ENCODE results near the gene WNT8A.
"Not testable (repeated sequence)": the region's sequence is repeated elsewhere in the genome, so short reads cannot be mapped to it uniquely, and the experiment has no call there.

WNT8A gene, protein sequence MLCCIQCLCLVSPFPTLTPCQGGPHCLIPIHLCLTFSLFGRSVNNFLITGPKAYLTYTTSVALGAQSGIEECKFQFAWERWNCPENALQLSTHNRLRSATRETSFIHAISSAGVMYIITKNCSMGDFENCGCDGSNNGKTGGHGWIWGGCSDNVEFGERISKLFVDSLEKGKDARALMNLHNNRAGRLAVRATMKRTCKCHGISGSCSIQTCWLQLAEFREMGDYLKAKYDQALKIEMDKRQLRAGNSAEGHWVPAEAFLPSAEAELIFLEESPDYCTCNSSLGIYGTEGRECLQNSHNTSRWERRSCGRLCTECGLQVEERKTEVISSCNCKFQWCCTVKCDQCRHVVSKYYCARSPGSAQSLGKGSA

DNA sequence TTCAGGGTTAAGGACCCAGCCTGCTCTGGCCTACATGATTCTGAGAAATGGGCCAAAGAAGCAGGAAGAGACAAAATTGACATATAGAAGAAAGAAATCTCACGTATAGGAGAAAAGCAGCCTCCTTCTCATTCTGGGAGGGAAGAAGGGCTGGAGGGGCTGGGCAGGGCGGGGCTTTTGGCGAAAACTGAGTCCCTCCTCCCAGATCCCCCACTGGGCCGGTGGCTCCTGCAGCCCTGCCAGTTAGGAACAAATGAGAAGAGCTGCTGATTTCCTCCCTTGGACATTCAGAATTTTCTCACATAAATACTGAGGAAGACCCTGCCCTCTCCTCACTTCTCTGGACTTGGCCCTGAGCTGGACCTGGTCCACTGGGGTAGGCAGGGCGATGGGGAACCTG, at the start of gene WNT8A:
WNT8A (plus strand) TSS at position 332 of the 400 bp plus-strand sequence. CDS start 95 bp downstream, outside the sequence.
- DNase-seq (ENCODE audit: low read depth in 2 of 3, low spot score in 2 of 3) = no peak

DNA sequence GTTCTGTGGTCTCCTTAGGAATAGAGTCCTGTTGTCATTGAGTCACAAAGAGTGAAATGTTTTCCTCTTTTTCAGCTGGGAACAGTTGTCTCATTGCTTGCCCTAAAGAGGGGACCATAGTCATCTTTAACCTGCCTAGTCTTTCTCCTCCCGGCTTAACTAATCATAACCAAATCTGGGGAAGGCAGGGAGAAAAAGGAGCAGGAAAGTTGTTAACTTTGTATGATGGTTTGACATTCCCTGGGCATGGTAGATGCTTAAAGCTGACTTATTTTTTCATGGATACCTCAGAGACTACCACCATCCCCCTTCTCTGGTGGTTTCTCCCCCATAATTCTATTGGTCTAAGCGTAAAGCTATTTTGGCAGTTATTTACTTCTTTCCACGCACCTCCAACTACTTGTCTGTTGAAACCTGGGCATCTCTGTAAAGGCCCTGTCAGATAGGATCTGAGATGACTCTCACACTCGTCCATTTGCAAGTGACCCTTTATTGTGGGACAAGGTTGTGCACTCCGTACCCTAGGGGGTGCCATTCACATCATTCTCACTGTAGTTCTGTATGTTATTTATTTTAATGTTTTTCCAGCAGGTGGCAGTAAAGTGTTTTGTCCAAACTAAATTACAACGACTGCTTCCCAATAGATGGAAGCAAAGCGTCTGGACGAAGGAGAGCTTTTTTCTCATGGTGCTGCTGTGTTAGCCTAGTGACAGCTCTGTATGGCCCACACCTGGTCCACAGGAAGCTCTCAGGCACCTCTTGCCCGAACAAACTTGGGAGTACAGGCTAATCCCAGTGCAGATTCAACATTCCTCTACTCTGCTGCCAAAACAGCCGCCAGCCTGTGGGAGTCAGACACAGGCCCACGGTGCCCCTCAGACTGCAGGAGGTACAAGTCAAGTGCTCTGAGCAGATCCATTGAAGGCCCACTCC, 48.0 kb upstream of the WNT8A start:
- DNase-seq (ENCODE audit: low read depth in 2 of 3, low spot score in 2 of 3) = peak in 1 of 3 experiments; percentile 30

DNA sequence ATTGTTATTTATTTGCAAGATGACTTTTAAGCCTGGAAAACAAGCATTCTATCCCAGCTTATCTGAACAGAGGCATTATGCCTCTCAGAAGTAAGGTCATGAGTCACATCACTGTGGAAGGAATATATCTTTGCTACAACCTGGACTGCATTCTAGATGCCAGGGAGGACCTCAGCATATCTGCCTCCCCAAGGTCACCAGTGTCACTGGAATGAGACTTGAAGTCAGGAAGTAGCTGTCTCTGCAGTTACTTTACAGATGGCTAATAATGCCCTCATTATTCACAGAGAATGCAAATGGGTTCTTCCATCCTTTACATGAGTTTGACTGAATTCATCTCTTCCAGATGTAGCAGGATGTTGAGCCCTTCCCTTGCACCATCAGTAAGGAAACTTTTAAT, 46.6 kb upstream of the WNT8A start:
- DNase-seq (ENCODE audit: low read depth in 2 of 3, low spot score in 2 of 3) = no peak

DNA sequence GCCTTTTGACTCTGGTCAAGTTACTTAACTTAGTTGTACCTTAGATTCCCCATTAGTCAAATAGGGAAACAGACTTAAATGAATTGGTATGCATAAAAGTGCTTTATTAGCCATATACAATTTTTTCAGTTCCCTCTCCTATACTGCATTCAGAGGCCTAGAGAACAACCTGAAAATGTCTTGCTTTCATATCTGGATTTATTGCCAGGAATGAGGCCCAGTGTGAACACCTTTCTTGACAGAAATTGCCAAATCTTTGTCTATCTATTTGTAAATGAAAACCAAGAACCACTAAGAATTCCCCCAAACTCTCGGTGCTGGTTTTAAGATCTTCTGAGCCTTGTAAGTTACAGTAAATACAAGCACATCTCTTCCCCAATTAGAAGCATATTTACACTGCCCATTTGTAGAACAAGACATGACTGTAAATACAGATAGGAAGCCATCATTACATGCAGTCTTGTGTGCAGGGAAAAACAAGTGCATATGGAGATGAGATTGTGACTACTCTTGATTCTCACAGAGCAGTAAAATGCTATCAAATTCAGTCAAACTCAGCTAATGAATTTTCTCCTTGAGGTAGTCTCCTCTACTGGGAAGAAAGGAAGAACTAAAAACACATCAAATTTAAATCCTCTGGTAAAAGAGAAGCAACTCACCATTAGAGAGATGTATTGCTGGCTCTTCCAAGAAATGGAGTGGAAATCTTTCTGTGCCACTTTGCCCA, 45.8 kb upstream of the WNT8A start:
- DNase-seq (ENCODE audit: low read depth in 2 of 3, low spot score in 2 of 3) = no peak

DNA sequence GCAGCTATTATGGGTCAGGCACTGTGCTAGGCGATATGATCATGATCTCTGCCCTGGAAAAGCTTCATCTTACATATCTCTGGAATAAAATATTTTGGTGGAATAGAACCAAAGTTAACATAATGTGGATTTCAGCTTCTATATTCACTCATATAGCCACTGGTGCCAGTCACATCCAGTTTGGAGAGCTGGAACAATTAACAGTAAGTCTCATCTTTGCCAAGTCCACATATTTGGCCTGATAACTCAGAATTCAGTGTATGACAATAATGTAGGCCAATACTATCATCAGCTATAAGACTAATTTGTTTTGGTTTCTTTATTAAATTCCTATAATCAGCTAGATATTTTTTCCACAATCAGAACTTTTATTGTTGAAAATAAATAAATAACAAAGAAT, 45.0 kb upstream of the WNT8A start:
- no peak for DNase-seq (ENCODE audit: low read depth in 2 of 3, low spot score in 2 of 3)

DNA sequence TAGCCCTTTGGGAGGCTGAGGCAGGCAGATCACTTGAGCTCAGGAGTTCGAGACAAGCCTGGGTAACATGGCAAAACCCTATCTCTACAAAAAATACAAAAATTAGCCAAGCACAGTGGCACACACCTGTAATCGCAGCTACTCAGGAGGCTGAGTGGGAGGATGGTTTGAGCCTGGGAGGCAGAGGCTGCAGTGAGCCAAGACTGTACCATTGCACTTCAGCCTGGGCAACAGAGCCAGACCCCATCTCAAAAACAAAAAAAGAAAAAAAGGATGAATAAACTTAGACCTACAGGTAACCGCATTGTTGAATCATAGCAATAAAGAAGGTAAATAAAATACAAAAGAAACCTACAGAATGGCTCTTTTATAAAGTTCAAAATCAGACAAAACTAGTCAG, 38.5 kb upstream of the WNT8A start:
- not testable (repeated sequence) for DNase-seq (ENCODE audit: low read depth in 2 of 3, low spot score in 2 of 3)

DNA sequence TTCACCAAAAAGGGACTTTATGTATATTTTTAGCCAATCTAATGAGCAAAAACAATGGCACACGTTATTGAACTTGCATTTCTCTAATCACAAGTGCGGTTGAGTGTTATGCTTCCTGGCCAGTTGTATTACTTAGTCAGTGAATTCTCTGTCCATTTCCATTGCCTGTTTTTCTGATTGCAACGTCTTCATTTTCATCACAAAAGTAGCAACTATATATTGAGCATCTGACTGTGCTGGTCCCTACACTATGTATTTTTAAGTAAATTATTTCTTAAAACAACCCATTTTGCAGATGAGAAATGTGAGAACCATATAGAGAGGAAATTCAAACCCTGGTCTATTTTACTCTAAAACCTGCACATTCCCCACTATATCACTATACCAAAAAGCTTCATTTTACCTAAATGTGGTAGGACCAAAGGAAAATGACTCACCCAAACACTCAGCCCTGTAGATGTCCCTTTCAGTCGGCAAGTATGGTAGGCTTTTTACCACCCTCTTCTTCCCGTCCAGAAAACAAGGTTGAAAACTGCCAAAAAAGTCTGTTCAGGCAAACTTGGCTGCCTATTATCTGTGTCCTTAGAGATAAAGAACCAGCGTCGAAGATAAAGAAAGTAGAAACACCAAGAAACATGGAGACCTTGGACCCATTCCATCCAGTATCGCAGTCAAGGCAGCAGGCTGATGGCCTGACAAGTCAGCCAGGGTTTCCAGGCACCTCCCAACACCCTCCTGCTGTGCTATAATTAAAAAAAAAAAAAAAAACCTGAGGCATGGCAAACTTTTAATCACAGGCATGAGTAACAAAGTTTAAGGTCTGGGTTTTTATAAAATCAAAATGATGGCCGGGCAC, 32.2 kb upstream of the WNT8A start:
- no peak for DNase-seq (ENCODE audit: low read depth in 2 of 3, low spot score in 2 of 3)

DNA sequence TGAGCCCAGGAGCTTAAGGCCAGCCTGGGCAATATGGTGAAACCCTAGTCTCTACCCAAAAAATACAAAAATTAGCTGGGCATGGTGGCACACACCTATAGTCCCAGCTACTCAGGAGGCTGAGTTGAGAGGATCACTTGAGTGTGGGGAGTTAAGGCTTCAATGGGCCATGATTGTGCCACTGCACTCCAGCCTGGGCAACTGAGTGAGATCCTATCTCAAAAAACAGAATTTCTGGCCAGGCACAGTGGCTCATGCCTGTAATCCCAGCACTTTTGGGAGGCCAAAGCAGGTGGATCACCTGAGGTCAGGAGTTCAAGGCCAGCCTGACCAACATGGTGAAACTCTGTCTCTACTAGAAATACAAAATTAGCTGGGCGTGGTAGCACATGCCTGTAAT, 31.1 kb upstream of the WNT8A start:
- not testable (repeated sequence) for DNase-seq (ENCODE audit: low read depth in 2 of 3, low spot score in 2 of 3)

DNA sequence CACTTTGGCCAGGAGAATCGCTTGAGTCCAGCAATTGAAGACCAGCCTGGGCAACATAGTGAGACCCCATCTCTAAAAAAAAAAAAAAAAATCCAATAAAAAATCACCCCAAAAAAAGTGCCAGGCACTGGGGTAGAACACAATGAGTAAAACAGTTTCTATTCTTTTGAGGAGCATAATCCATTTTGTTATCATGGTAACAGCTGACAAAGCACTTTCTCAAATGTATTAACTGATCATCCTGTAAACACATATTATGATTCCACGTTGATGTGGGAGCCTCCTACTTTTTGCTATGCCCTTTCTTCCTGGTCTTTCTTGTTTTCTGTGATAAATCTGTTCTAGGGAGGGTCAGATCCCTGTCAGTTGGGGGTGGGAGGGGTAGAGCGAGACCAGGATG, 30.3 kb upstream of the WNT8A start:
- no peak for DNase-seq (ENCODE audit: low read depth in 2 of 3, low spot score in 2 of 3)

DNA sequence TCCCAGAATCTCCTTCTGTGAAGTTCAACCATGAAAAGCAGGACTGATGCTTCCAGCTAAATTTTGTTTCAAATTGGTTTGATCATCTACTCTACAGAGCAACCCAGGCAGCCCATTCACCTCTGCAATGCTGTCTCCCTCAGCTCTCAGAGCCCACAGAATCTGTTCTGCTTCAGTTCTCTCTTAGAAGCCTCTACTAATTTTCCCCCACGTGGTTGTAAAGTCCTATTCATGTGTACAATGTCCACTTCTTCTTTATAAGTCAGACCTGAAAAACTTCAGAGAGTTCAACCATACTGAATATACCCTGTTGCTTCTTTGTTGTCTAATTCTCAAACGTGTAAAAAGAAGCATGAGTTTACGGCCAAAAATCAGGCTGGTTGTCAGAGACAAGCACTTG, 29.6 kb upstream of the WNT8A start:
- no peak for DNase-seq (ENCODE audit: low read depth in 2 of 3, low spot score in 2 of 3)

DNA sequence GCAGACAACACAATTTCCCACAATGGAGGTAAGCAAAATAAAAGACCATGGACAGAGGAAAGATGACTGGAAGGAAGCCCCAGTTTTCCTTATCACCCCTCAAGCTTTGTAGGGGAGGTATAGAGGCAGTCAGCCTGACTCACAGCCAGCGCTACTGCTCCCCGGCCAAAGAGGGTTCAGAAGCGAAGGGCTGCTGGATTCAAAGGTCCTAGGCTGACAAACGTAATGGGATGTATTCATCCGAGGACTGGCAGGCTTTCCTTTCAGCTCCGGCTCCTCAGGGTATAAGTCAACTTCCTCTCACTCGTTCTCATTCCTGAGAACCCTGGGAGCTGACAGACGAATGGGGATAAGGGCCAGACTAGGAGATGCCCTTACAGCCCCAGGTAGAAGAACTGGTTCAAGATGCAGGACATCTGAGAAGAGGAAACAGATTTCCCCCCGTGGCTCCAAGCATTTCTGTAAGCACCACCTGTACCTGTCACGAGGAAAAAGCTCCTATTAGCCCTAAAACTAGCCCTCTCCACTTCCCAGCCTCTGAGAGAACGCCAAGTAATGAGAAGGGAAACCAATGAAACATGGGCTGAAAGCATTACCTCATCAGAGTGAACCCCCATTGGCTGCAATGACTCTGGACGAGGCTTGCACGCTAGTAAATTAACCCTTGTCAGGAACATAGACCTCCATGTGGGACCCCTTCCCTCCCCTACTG, 28.8 kb upstream of the WNT8A start:
- no peak for DNase-seq (ENCODE audit: low read depth in 2 of 3, low spot score in 2 of 3)

DNA sequence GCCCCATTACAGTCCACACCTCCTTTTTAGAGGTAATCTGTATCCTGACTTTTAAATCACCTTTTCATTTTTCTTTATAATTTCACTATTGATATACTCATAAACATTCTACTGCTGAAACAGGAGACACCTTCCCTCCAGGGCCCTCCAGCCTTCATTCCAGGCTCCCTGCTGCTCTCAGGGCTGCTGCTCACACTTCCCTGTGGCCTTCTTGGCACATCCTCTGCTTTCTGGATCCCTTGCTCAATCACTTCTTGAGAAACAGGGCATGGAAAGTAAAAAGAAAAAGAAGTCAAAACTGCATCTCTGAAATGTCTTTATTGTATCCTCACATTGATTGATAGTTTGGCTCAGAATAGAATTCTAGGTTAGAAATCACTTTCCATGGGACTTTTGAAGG, 19.3 kb upstream of the WNT8A start:
- DNase-seq (ENCODE audit: low read depth in 2 of 3, low spot score in 2 of 3) = no peak

DNA sequence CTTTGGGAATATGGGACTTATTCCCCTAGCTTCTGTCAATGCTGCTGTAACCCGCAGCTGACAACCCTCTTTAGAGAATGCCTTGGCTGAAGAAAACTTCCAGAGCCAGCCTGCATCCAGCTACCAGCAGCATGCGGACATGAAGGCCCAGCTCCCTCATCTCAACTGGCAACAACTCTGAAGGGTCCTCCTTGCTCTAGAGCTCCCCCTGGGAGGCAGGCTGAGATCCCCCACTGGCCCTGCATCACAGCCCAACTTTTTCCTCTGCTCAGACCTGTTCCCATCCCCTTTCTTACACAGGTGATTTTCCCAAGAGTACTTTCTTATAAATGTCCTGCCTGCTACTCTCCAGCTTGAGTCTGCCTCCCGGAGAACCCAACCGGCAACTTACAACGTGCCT, 18.7 kb upstream of the WNT8A start:
- DNase-seq (ENCODE audit: low read depth in 2 of 3, low spot score in 2 of 3) = no peak

DNA sequence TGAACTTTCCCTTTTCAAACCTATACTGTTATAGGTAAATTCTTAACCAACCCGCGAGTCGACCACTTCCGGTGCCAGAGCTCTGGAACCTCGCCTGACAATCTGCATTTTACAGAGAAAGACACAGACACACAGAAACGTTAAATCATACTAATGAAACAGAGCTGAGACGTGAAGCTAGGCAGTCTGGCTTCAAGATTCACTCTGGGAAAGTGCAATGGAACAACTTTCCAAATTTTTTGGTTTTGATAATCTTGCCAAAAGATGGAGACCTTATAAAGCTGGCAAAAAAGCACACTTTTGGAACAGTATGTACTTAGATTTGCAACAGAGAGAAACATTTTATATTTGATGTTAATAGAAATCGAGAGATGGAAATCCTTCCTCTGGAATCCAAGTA, 15.9 kb upstream of the WNT8A start:
- no peak for DNase-seq (ENCODE audit: low read depth in 2 of 3, low spot score in 2 of 3)

DNA sequence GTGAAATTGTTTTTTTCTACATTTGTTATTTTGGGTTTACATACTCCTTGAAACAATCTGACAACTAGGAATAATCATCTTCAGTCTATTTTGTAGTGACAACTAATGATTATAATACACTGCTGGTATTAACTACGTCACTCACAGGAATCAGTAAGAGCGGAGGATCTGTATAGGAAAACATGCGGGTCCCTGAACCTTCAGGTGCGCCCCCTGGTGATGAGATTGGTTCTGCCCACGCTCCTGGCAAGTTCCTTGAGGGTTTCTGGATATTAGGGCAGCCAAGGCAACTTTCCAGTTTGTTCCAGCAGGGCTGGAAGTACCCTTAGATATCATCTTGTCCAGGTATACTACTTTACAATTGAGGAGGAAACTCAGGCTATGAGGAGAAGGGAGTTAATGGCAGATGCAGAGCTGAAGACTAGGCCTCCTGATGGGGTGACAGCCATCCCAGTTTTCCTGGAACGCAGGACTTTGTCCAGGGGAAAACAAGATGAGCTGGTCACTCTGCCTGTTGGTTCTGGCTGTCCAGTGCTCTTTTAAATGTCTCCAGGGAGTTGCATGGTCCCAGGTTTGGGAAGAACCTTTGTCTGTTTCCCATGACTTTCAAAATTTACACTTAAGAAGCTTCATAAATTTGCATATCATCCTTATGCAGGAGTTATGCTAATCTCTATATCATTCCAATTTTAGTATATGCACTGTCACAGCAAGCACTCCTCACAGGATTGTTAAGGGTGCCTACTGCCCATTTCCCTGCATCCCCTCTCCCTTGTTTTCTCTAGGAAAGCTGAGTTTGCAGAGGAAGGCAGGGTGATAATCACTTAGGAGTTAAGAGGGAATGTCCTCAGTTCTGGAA, 14.9 kb upstream of the WNT8A start:
- peak; percentile 22 to 59 (median 32) for DNase-seq (ENCODE audit: low read depth in 2 of 3, low spot score in 2 of 3)

DNA sequence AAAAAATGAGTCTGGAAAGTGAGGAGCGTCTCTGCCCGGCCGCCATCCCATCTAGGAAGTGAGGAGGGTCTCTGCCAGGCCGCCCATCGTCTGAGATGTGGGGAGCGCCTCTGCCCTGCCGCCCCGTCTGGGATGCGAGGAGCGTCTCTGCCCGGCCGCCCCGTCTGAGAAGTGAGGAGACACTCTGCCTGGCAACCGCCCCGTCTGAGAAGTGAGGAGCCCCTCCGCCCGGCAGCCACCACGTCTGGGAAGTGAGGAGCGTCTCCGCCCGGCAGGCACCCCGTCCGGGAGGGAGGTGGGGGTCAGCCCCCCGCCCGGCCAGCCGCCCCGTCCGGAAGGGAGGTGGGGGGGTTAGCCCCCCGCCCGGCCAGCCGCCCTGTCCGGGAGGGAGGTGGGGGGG, 13.8 kb upstream of the WNT8A start:
- not testable (repeated sequence) for DNase-seq (ENCODE audit: low read depth in 2 of 3, low spot score in 2 of 3)

DNA sequence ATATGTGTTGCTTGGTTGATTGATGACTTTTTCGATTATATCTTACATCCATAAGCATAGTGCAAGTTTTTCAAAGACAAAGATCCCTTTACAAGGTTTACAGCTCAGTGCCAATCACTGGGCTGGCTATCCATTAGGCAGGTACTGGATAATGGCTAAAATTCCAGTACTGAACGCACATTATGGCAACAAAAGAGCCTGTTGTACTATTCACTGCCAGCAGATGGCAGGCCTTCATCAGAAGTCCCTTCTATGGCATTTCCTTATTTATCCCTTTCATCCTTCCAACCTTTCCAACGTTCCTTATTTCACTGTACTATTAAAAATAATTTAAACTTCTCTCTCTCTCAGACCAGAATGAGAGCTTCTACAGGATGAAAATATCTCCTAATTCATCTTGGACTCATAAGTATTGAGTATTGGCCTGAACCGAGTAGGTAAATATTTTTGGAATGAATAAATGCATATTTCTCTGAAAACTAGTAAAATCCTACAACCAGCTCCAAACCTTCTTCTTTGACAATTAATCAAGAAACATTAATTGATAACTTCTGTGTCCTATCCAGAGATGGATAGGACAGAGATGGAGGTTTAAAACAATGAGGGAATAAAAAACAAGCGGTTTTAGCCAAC, 6.7 kb upstream of the WNT8A start:
- DNase-seq (ENCODE audit: low read depth in 2 of 3, low spot score in 2 of 3) = no peak

DNA sequence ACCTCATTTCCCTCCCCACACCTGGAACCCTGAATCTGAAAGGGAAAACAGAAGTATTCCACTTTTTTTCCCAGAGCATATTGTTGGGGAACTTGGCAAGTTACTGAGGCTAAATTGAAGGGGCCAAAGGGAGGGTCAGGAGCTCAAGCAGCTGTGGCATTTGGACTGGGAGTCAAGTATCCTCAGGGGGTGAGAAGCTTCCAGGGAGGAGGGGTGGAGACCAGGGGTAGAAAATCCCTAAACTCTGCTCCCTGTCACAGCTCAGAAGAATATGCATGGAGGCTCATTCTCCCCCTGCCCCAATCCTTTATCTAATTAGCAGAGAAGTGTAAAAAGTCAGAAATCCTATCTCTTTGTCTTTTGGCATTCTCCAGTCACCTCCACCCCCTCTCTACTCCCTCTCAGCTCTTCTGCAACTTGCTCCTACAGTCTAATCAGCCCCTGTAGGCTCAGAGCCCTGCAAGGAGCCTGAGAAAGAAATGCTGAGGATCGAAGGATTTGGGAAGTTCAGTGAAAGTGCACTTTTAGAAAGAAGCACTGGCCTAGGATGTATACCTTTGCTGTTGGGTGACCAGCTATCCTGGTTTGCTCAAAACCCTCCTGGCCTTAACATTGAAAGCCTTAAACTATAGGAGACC, 5.7 kb upstream of the WNT8A start:
- no peak for DNase-seq (ENCODE audit: low read depth in 2 of 3, low spot score in 2 of 3)

All from activated CD8-positive, alpha-beta memory T cell treated with anti-CD3 and anti-CD28 coated beads for 48 hours (primary cell).